Choroid plexus epithelial cell (primary cell): ENCODE results near the gene TBC1D14.

Source experiments
- DNase-seq: peaks from one replicate; pipeline ENCODE4 v3.0.0-alpha.2; 2010; ENCODE audit warnings: low read depth
- H3K4me3 ChIP-seq: 2 replicates; pipeline ENCODE4 v1.5.1; 2011; ENCODE audit warnings: low read depth, mild to moderate bottlenecking, control low read depth, low read length, moderate library complexity
- CTCF ChIP-seq: conservative IDR thresholded peaks from 2 replicates; pipeline ENCODE4 v1.5.1; 2011; ENCODE audit warnings: low read depth, mild to moderate bottlenecking, control low read depth, inconsistent platforms, low read length, moderate library complexity

The TBC1D14 gene

GRCh38 chr4:7027284-7027683 is 117.7 kb downstream of the TBC1D14 start:
- H3K4me3 ChIP-seq = no peak overlapping the region
- no peak for TF ChIP-seq CTCF
- DNase-seq = no peak

GRCh38 chr4:7027913-7028312 is 118.3 kb downstream of the TBC1D14 start:
- no peak for TF ChIP-seq CTCF
- H3K4me3 ChIP-seq = no peak overlapping the region
- no peak for DNase-seq

- no peak for TF ChIP-seq CTCF
- no peak for DNase-seq
- H3K4me3 ChIP-seq = no peak overlapping the region
Measured at GRCh38 chr4:7029212-7029611, 119.6 kb downstream of the TBC1D14 start.

DNA sequence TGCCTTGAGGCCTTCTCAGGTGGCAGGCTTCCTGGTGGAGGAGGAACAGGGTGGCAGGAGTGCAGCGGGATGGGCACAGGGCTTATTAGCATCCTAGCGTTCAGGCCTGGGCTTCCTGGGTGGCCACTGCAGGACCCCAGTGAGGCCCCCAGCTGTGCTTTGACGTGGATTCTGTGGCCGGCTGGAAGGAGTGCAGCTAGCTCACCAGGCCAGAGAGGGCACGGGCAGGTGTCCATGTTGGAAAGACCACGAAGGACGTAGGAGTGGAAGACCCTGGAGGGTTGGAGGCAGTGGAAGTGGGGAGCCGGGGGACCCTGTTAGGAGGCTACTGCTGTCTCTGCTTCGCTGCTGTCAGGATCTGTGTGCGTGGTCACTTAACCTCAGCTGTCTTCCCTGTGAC is 120.3 kb downstream of the TBC1D14 start:
- TF ChIP-seq CTCF = no peak
- no peak for DNase-seq
- H3K4me3 ChIP-seq = no peak overlapping the region

DNA sequence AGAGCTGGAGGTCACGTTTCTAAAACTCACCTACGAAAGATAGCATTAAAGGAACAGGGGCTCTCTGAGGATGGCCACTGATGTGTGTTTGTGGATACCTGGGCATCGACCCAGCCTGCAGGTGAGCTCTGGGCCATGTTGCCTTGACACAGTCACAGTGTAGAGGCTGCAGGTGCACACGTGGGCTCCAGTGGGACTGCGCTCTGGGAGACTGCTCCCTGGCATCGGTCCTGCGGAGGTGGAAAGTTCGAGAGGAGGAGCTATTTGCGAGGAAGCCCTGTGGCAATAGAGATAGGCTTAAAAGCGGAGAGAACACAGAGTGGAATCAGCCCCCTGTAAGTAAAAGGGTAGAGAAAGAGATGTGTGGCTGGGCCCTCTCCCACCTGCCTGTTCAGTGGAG is 121.2 kb downstream of the TBC1D14 start:
- no peak for DNase-seq

GRCh38 chr4:7031558-7032449 is 122.2 kb downstream of the TBC1D14 start:
- H3K4me3 ChIP-seq = no peak overlapping the region
- peak; percentile 37 for DNase-seq
- no peak for TF ChIP-seq CTCF

More for the DNA sequence above, 121.2 kb downstream of the TBC1D14 start:
- H3K4me3 ChIP-seq = no peak overlapping the region
- TF ChIP-seq CTCF = no peak

DNA sequence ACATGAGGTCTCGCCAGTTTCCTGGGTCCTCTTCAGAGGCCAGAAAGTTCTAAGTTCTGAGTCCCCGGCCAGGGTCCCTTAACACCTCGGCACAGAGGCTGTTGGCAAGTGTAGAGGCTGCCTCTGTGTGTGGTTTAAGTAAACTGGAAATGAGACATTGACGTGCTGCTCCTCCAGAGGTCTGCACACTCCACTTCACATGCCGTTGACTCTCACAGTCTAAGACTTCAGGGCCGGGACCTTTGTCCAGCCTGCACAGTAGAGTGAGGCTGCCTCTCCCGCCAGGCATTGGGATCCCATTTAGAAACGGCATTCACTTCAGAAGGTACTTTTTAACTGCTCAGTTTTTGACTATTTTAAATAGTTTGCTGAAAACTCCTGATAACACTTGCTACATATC is 123.0 kb downstream of the TBC1D14 start:
- TF ChIP-seq CTCF = no peak
- H3K4me3 ChIP-seq = no peak overlapping the region
- no peak for DNase-seq
